HUES48 (cell line): ENCODE results near the gene NCAM1.

Source experiments
- H3K27ac ChIP-seq: one replicate; pipeline ENCODE4 v1.7.0; 2013; ENCODE audit warnings: low read depth, low read length, inconsistent platforms
- H3K27me3 ChIP-seq: 2 replicates; pipeline ENCODE4 v1.6.1; 2013; ENCODE audit warnings: mild to moderate bottlenecking, low read length; ENCODE audit not compliant: control insufficient read depth, insufficient read depth
- H3K36me3 ChIP-seq: 2 replicates; pipeline ENCODE4 v1.6.1; 2013; ENCODE audit warnings: low read length; ENCODE audit not compliant: control insufficient read depth, insufficient read depth
- H3K4me1 ChIP-seq: 2 replicates; pipeline ENCODE4 v1.6.1; 2013; ENCODE audit warnings: mild to moderate bottlenecking, low read length; ENCODE audit not compliant: control insufficient read depth, insufficient read depth
- H3K4me3 ChIP-seq: 2 replicates; pipeline ENCODE4 v1.5.1; 2013; ENCODE audit warnings: mild to moderate bottlenecking, low read depth, low read length
- H3K9ac ChIP-seq: 2 replicates; pipeline ENCODE4 v1.6.1; 2013; ENCODE audit warnings: mild to moderate bottlenecking, low read depth, low read length, moderate library complexity
- H3K9me3 ChIP-seq: 2 replicates; pipeline ENCODE4 v1.6.1; 2013; ENCODE audit warnings: low read length; ENCODE audit not compliant: control insufficient read depth, insufficient read depth

NCAM1 gene

DNA sequence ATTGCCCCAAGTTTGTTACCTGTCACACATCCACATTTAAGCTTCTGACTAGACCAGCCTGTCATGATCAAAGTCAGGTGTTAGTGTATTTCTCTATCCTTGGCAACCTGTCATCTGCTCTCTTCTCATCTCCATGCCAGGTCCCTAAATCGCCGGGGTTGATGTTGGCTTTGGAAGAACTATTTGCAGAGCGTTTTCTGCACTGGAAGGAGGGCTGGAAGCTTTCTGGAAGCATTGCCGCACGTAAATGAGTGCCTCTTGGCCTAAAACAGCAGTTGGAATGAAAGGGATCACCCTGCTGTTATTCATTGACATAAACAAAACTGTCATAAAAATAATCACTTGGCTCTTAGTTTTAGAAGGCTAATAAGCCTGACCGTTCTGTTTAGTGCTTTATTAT is 354.6 kb downstream of the NCAM1 start:
- no peak overlapping the region for H3K4me3 ChIP-seq
- no peak overlapping the region for H3K27ac ChIP-seq
- H3K9ac ChIP-seq = no peak overlapping the region
- peaks cover 14% of the 10 kb centered on the region for H3K4me1 ChIP-seq
- no peaks in the 10 kb centered on the region for H3K9me3 ChIP-seq
- peaks cover 8% of the 10 kb centered on the region for H3K27me3 ChIP-seq
- peaks cover 3% of the 10 kb centered on the region; the same call in 1 of the 2 replicates for H3K36me3 ChIP-seq

GRCh38 chr11:113316256-113316655 is 355.0 kb downstream of the NCAM1 start:
- H3K27me3 ChIP-seq = peaks cover 8% of the 10 kb centered on the region
- peaks cover 14% of the 10 kb centered on the region for H3K4me1 ChIP-seq
- H3K4me3 ChIP-seq = no peak overlapping the region
- no peaks in the 10 kb centered on the region for H3K9me3 ChIP-seq
- no peak overlapping the region for H3K27ac ChIP-seq
- peaks cover 3% of the 10 kb centered on the region; the same call in 1 of the 2 replicates for H3K36me3 ChIP-seq
- no peak overlapping the region for H3K9ac ChIP-seq

- H3K9me3 ChIP-seq = no peaks in the 10 kb centered on the region
- peaks cover 8% of the 10 kb centered on the region for H3K27me3 ChIP-seq
- H3K36me3 ChIP-seq = peaks cover 3% of the 10 kb centered on the region; the same call in 1 of the 2 replicates
- H3K9ac ChIP-seq = no peak overlapping the region
- H3K4me3 ChIP-seq = no peak overlapping the region
- H3K27ac ChIP-seq = no peak overlapping the region
- peaks cover 14% of the 10 kb centered on the region for H3K4me1 ChIP-seq
Observed at GRCh38 chr11:113317339-113317738, 356.1 kb downstream of the NCAM1 start.

DNA sequence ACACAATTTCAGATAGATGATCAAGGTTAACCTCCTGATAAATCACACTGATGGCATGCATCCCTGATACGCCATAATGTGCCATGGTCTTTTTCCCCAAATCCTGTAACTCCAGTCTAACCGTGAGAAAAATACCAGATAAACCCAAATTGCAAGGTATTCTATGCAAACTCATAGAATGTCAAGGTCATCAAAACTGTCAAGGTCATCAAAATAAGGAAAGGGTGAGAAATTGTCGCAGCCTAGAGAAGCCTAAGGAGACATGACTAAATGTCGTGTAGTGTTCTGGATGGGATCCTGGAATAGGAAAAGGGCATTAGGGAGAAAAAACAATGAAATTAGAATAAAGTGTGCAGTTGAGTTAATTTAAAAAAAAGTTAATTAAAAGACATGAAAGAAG is 357.9 kb downstream of the NCAM1 start:
- peaks cover 3% of the 10 kb centered on the region; the same call in 1 of the 2 replicates for H3K36me3 ChIP-seq
- no peaks in the 10 kb centered on the region for H3K9me3 ChIP-seq
- no peak overlapping the region for H3K27ac ChIP-seq
- no peaks in the 10 kb centered on the region for H3K27me3 ChIP-seq
- peaks cover 7% of the 10 kb centered on the region for H3K4me1 ChIP-seq
- H3K4me3 ChIP-seq = no peak overlapping the region
- no peak overlapping the region for H3K9ac ChIP-seq

GRCh38 chr11:113322158-113322557 is 360.9 kb downstream of the NCAM1 start:
- no peak overlapping the region for H3K27ac ChIP-seq
- H3K9ac ChIP-seq = no peak overlapping the region
- H3K9me3 ChIP-seq = no peaks in the 10 kb centered on the region
- no peaks in the 10 kb centered on the region for H3K27me3 ChIP-seq
- H3K36me3 ChIP-seq = no peaks in the 10 kb centered on the region; the same call in 1 of the 2 replicates
- no peak overlapping the region for H3K4me3 ChIP-seq
- H3K4me1 ChIP-seq = no peaks in the 10 kb centered on the region

- Histone ChIP-seq H3K4me1 (no peaks in the 10 kb centered on the region), H3K9ac (no peak overlapping the region), H3K27ac (no peak overlapping the region), H3K27me3 (no peaks in the 10 kb centered on the region), H3K9me3 (no peaks in the 10 kb centered on the region), H3K36me3 (no peaks in the 10 kb centered on the region), H3K4me3 (no peak overlapping the region)
Observed at GRCh38 chr11:113324250-113324649, 363.0 kb downstream of the NCAM1 start.
